MCF 10A (cell line): ENCODE results near the gene MMS22L. TPM values are rescaled to one million over a fixed set of nuclear protein-coding genes. Genes with fewer than 3 reads are reported as not detected.

Source experiments
- BruUV-seq: library from RNA; stranded (reverse); fragments of 400-500 nt; replicated peaks from 2 replicates; lab custom pipeline; 2021; lab: Mats Ljungman, UMichigan
- CTCF ChIA-PET: fragments of 300-600 bp; sonication (Branson Sonifier 250); formaldehyde crosslinking; extraction: SDS; loops from one replicate; lab custom pipeline; 2021; ENCODE audit warnings: antibody characterized with exemption, inconsistent platforms; lab: Yijun Ruan, JAX
- POLR2A ChIA-PET: fragments of 300-600, 350-650 bp; sonication (Branson Sonifier 250); formaldehyde crosslinking; extraction: SDS; loops from one replicate; lab custom pipeline; 2020; ENCODE audit warnings: antibody characterized with exemption, inconsistent platforms; lab: Yijun Ruan, JAX
- DNase-seq: peaks from one replicate; pipeline ENCODE4 v3.0.0-alpha.2; 2018; ENCODE audit not compliant: unreplicated experiment
- H3K27ac Mint-ChIP-seq: one replicate; pipeline ENCODE4 v1.8.0; 2022; ENCODE audit warnings: mild to moderate bottlenecking, low read depth, mixed read lengths; ENCODE audit not compliant: unreplicated experiment
- H3K27me3 Mint-ChIP-seq: one replicate; pipeline ENCODE4 v1.8.0; 2022; ENCODE audit warnings: mixed read lengths; ENCODE audit not compliant: insufficient read depth, unreplicated experiment
- H3K36me3 Mint-ChIP-seq: one replicate; pipeline ENCODE4 v1.8.0; 2022; ENCODE audit warnings: mild to moderate bottlenecking, moderate library complexity, mixed read lengths; ENCODE audit not compliant: insufficient read depth, unreplicated experiment
- H3K4me1 Mint-ChIP-seq: one replicate; pipeline ENCODE4 v1.8.0; 2022; ENCODE audit warnings: mixed read lengths; ENCODE audit not compliant: insufficient read depth, unreplicated experiment
- H3K4me3 Mint-ChIP-seq: one replicate; pipeline ENCODE4 v1.8.0; 2022; ENCODE audit warnings: mild to moderate bottlenecking, moderate library complexity, mixed read lengths; ENCODE audit not compliant: unreplicated experiment
- H3K9me3 Mint-ChIP-seq: one replicate; pipeline ENCODE4 v1.8.0; 2022; ENCODE audit warnings: mixed read lengths; ENCODE audit not compliant: unreplicated experiment
- CTCF ChIP-seq: fragments of 200-600 bp; IDR thresholded peaks from one replicate; pipeline ENCODE4 v1.8.0; 2022; ENCODE audit warnings: antibody characterized with exemption, mild to moderate bottlenecking; ENCODE audit not compliant: unreplicated experiment
- intact Hi-C: fragments of 100-400 bp; cut with micrococcal nuclease; formaldehyde crosslinking; loops from 2 replicates; pipeline ENCODE4 v1.14.1; 2022
- total RNA-seq: library from RNA; stranded (reverse); gene quantifications from 2 replicates; pipeline ENCODE4 v1.2.3, GENCODE V29; 2022

MMS22L gene
- total RNA-seq, 1 experiment from 2014 or later = 9.8 TPM

- intact Hi-C loops = no loop called here
- Mint-ChIP-seq H3K4me1 (no peaks in the 10 kb centered on the region), H3K9me3 (peaks cover 6% of the 10 kb centered on the region), H3K27ac (no peak overlapping the region), H3K36me3 (peaks cover 5% of the 10 kb centered on the region), H3K4me3 (no peak overlapping the region), H3K27me3 (no peaks in the 10 kb centered on the region)
- no peak for TF ChIP-seq CTCF
- no TSS peak for BruUV-seq
- CTCF ChIA-PET = interaction anchor here (1.2 kb wide), 1 partner anchor 80 kb away, joined by 5 read pairs; no protein-coding TSS in a partner anchor
- peak; percentile 14 for DNase-seq
- POLR2A ChIA-PET = no interaction called here
Observed at GRCh38 chr6:97294451-97294850, 11.4 kb upstream of the MMS22L start.

- no peak for DNase-seq
- Mint-ChIP-seq H3K4me1 (no peaks in the 10 kb centered on the region), H3K4me3 (no peak overlapping the region), H3K27ac (no peak overlapping the region), H3K9me3 (peaks cover 13% of the 10 kb centered on the region), H3K36me3 (peaks cover 5% of the 10 kb centered on the region), H3K27me3 (no peaks in the 10 kb centered on the region)
- POLR2A ChIA-PET = no interaction called here
- CTCF ChIA-PET = no interaction called here
- no TSS peak for BruUV-seq
- no peak for TF ChIP-seq CTCF
- intact Hi-C loops = no loop called here
Observed at GRCh38 chr6:97293198-97293696, 10.2 kb upstream of the MMS22L start.

- DNase-seq = no peak
- Mint-ChIP-seq H3K4me1 (no peaks in the 10 kb centered on the region), H3K27ac (no peak overlapping the region), H3K27me3 (no peaks in the 10 kb centered on the region), H3K36me3 (peaks cover 4% of the 10 kb centered on the region), H3K4me3 (no peak overlapping the region), H3K9me3 (peaks cover 10% of the 10 kb centered on the region)
- no TSS peak for BruUV-seq
- ChIA-PET POLR2A (no interaction called here), CTCF (no interaction called here)
- intact Hi-C loops = no loop called here
- TF ChIP-seq CTCF = no peak
Observed at GRCh38 chr6:97292671-97293070, 9.7 kb upstream of the MMS22L start.

DNA sequence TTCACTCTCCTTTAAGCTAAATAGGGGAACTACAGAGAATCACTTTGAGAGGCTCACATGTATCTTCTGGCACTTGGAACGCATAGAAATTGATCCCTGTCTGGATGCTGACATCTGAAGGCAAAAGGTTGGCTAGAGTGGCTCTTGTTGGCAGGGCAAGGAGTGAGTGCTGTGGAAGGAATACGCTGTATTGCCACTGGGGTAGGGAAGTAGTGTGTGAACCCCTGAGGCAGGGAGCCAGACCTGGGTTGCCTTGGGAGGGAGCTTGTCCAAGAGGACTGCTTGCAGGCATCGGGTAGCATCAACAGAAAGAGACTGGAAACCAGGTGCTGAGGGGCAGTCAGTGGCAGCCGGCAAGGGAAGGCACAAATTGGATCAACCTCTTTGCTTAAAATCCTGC lies 8.9 kb upstream of the MMS22L start:
- DNase-seq = no peak
- no TSS peak for BruUV-seq
- CTCF ChIA-PET = no interaction called here
- Mint-ChIP-seq H3K27ac (no peak overlapping the region), H3K4me1 (no peaks in the 10 kb centered on the region), H3K4me3 (no peak overlapping the region), H3K27me3 (no peaks in the 10 kb centered on the region), H3K9me3 (peaks cover 7% of the 10 kb centered on the region), H3K36me3 (no peaks in the 10 kb centered on the region)
- TF ChIP-seq CTCF = no peak
- intact Hi-C loops = no loop called here
- POLR2A ChIA-PET = no interaction called here
